ENCODE measurements around the gene UCKL1. TPM values are rescaled to one million over a fixed set of nuclear protein-coding genes. Genes with fewer than 3 reads are reported as not detected.

Gene UCKL1
- total RNA-seq (10 to 100 TPM; 40.6 to 72.3 (median 67.0) TPM), total RNA-seq (20.3 to 47.1 (median 33.6) reads per million in 29 experiments)
- total RNA-seq (2013): 26.8 TPM

- peak; percentile 77 to 93 (median 87) for DNase-seq
- no peaks in the 10 kb centered on the region for H3K36me3 Mint-ChIP-seq
- POLR2A ChIA-PET: interaction anchor here (0.6 to 1.0 kb wide), 3 partner anchors 84 to 1047 kb away, joined by 3 to 17 read pairs (median 4); partner anchors contain the start of gene TPD52L2 (in 1 of the 2)
Measured at GRCh38 chr20:63955827-63956663, at the start of gene UCKL1. TSS of gene UCKL1 (minus strand) at chr20:63956416. CDS start at chr20:63956372, 44 bp downstream.

GRCh38 chr20:64005394-64005793 lies 49.2 kb upstream of the UCKL1 start:
- POLR2A ChIA-PET: no interaction called here
- H3K4me3 Mint-ChIP-seq: peak overlapping the region in 1 of 3 donors; percentile 6

More at GRCh38 chr20:63955827-63956663, at the start of gene UCKL1:
- Mint-ChIP-seq H3K4me3 (peak within 1 kb of the TSS; percentile 75 to 82 (median 81)), H3K27ac (peak within 1 kb of the TSS; percentile 88 to 91), H3K27me3 (no peaks in the 10 kb centered on the region), H3K9me3 (no peaks in the 10 kb centered on the region), H3K4me1 (peaks cover 27 to 46% (median 32%) of the 10 kb centered on the region in 3 donors)
- 0% methylated on average over 91 of the region's 105 CpGs for WGBS (ENCODE audit: insufficient coverage)
- Histone ChIP-seq H3K27ac (ENCODE audit: low read length) (peak within 1 kb of the TSS; percentile 57), H3K27me3 (replicated peaks in 1 of 2; ENCODE audit: control insufficient read depth in 2 of 2, extremely low read depth in 1 of 2, insufficient read depth in 2 of 2, low read length in 1 of 2) (no peaks in the 10 kb centered on the region), H3K9me3 (no peaks in the 10 kb centered on the region), H3K4me1 (ENCODE audit: control insufficient read depth in 1 of 2, extremely low read depth in 1 of 2, insufficient read depth in 2 of 2, low read length in 2 of 2) (peaks cover 11 to 53% of the 10 kb centered on the region in 2 experiments), H3K4me3 (ENCODE audit: control insufficient read depth in 1 of 2, extremely low read depth in 1 of 2, low read length in 1 of 2) (peak within 1 kb of the TSS; percentile 73 to 74), H3K36me3 (ENCODE audit: control insufficient read depth in 2 of 2, extremely low read depth in 1 of 2, insufficient read depth in 1 of 2, low read length in 1 of 2) (peaks cover 2 to 10% of the 10 kb centered on the region in 2 donors)
- CTCF ChIA-PET: interaction anchor here (0.5 to 1.5 kb wide), 5 partner anchors 25 to 314 kb away, joined by 3 to 7 read pairs (median 6); partner anchors contain the start of gene PRPF6 (in 1 of the 2)
- peak; percentile 80 to 85 (median 82) for ATAC-seq (replicated peaks in 1 of 4)

GRCh38 chr20:64003960-64004725 lies 47.9 kb upstream of the UCKL1 start:
- Mint-ChIP-seq H3K4me3 (no peak overlapping the region), H3K36me3 (peaks cover 62% of the 10 kb centered on the region), H3K27ac (peak overlapping the region in 1 of 2 donors; percentile 76), H3K27me3 (no peaks in the 10 kb centered on the region), H3K9me3 (peaks cover 0 to 5% (median 0%) of the 10 kb centered on the region in 3 donors), H3K4me1 (peaks cover 17 to 54% (median 45%) of the 10 kb centered on the region in 3 donors)
- ATAC-seq (replicated peaks in 1 of 4): no peak
- Histone ChIP-seq H3K4me3 (ENCODE audit: control insufficient read depth in 1 of 2, extremely low read depth in 1 of 2, low read length in 1 of 2) (no peak overlapping the region), H3K27ac (ENCODE audit: low read length) (no peak overlapping the region), H3K4me1 (ENCODE audit: control insufficient read depth in 1 of 2, extremely low read depth in 1 of 2, insufficient read depth in 2 of 2, low read length in 2 of 2) (peaks cover 0 to 5% of the 10 kb centered on the region in 2 experiments), H3K36me3 (ENCODE audit: control insufficient read depth in 2 of 2, extremely low read depth in 1 of 2, insufficient read depth in 1 of 2, low read length in 1 of 2) (peaks cover 27 to 75% of the 10 kb centered on the region in 2 donors), H3K9me3 (no peaks in the 10 kb centered on the region), H3K27me3 (replicated peaks in 1 of 2; ENCODE audit: control insufficient read depth in 2 of 2, extremely low read depth in 1 of 2, insufficient read depth in 2 of 2, low read length in 1 of 2) (peaks cover 0 to 2% of the 10 kb centered on the region in 2 experiments)
- ChIA-PET POLR2A (no interaction called here), CTCF (interaction anchor here in 1 of 2 donors (0.6 kb wide), 1 partner anchor 466 kb away, joined by 3 read pairs; no protein-coding TSS in a partner anchor)
- DNase-seq: no peak
- 100% methylated on average over 6 of the region's 7 CpGs for WGBS (ENCODE audit: insufficient coverage)

More at GRCh38 chr20:64005394-64005793, 49.2 kb upstream of the UCKL1 start:
- Mint-ChIP-seq H3K27me3 (no peaks in the 10 kb centered on the region), H3K9me3 (peaks cover 0 to 5% (median 0%) of the 10 kb centered on the region in 3 donors), H3K4me1 (peaks cover 27 to 66% (median 57%) of the 10 kb centered on the region in 3 donors), H3K36me3 (peaks cover 63% of the 10 kb centered on the region), H3K27ac (peak overlapping the region; percentile 39 to 76)
- CTCF ChIA-PET: interaction anchor here in 1 of 2 donors (0.6 kb wide), 1 partner anchor 824 kb away, joined by 3 read pairs; no protein-coding TSS in a partner anchor
- Histone ChIP-seq H3K27ac (ENCODE audit: low read length) (no peak overlapping the region), H3K36me3 (ENCODE audit: control insufficient read depth in 2 of 2, extremely low read depth in 1 of 2, insufficient read depth in 1 of 2, low read length in 1 of 2) (peaks cover 30 to 70% of the 10 kb centered on the region in 2 donors), H3K27me3 (replicated peaks in 1 of 2; ENCODE audit: control insufficient read depth in 2 of 2, extremely low read depth in 1 of 2, insufficient read depth in 2 of 2, low read length in 1 of 2) (peaks cover 0 to 2% of the 10 kb centered on the region in 2 experiments), H3K4me1 (ENCODE audit: control insufficient read depth in 1 of 2, extremely low read depth in 1 of 2, insufficient read depth in 2 of 2, low read length in 2 of 2) (peaks cover 0 to 11% of the 10 kb centered on the region in 2 experiments), H3K9me3 (no peaks in the 10 kb centered on the region), H3K4me3 (ENCODE audit: control insufficient read depth in 1 of 2, extremely low read depth in 1 of 2, low read length in 1 of 2) (no peak overlapping the region)
- no peak for ATAC-seq (replicated peaks in 1 of 4)
- no peak for DNase-seq
- WGBS (ENCODE audit: insufficient coverage): 82% methylated on average over 3 of the region's 6 CpGs

- Mint-ChIP-seq H3K4me3 (peak overlapping the region in 2 of 3 donors; percentile 22 to 50), H3K36me3 (peaks cover 54% of the 10 kb centered on the region), H3K9me3 (no peaks in the 10 kb centered on the region), H3K27ac (peak overlapping the region in 1 of 2 donors; percentile 84), H3K27me3 (no peaks in the 10 kb centered on the region), H3K4me1 (peaks cover 11 to 35% (median 30%) of the 10 kb centered on the region in 3 donors)
- ChIA-PET CTCF (interaction anchor here in 1 of 2 donors (0.6 kb wide), 1 partner anchor 217 kb away, joined by 4 read pairs; no protein-coding TSS in a partner anchor), POLR2A (interaction anchor here in 1 of 2 donors (0.7 kb wide), 1 partner anchor 38 kb away, joined by 7 read pairs; no protein-coding TSS in a partner anchor)
- DNase-seq (no peak), ATAC-seq (replicated peaks in 1 of 4) (peak in 1 of 4 experiments; percentile 75)
- no peaks in the 10 kb centered on the region for H3K9me3 ChIP-seq
- no peak overlapping the region for H3K4me3 ChIP-seq (ENCODE audit: control insufficient read depth in 1 of 2, extremely low read depth in 1 of 2, low read length in 1 of 2)
- peaks cover 0 to 5% of the 10 kb centered on the region in 2 experiments for H3K4me1 ChIP-seq (ENCODE audit: control insufficient read depth in 1 of 2, extremely low read depth in 1 of 2, insufficient read depth in 2 of 2, low read length in 2 of 2)
- H3K27ac ChIP-seq (ENCODE audit: low read length): no peak overlapping the region
- 91% methylated on average over 9 of the region's 11 CpGs for WGBS (ENCODE audit: insufficient coverage)
- peaks cover 0 to 2% of the 10 kb centered on the region in 2 experiments for H3K27me3 ChIP-seq (replicated peaks in 1 of 2; ENCODE audit: control insufficient read depth in 2 of 2, extremely low read depth in 1 of 2, insufficient read depth in 2 of 2, low read length in 1 of 2)
- peaks cover 18 to 76% of the 10 kb centered on the region in 2 donors for H3K36me3 ChIP-seq (ENCODE audit: control insufficient read depth in 2 of 2, extremely low read depth in 1 of 2, insufficient read depth in 1 of 2, low read length in 1 of 2)
Measured at GRCh38 chr20:64001607-64002011, 45.4 kb upstream of the UCKL1 start.

GRCh38 chr20:64000906-64001305 lies 44.7 kb upstream of the UCKL1 start:
- no peaks in the 10 kb centered on the region for H3K9me3 ChIP-seq
- POLR2A ChIA-PET: interaction anchor here in 1 of 2 donors (0.7 kb wide), 1 partner anchor 1720 kb away, joined by 6 read pairs; no protein-coding TSS in a partner anchor
- no peak overlapping the region for H3K27ac ChIP-seq (ENCODE audit: low read length)
- peaks cover 18 to 81% of the 10 kb centered on the region in 2 donors for H3K36me3 ChIP-seq (ENCODE audit: control insufficient read depth in 2 of 2, extremely low read depth in 1 of 2, insufficient read depth in 1 of 2, low read length in 1 of 2)
- Mint-ChIP-seq H3K4me1 (peaks cover 11 to 32% (median 30%) of the 10 kb centered on the region in 3 donors), H3K27ac (no peak overlapping the region), H3K9me3 (no peaks in the 10 kb centered on the region), H3K4me3 (no peak overlapping the region), H3K27me3 (no peaks in the 10 kb centered on the region), H3K36me3 (peaks cover 50% of the 10 kb centered on the region)
- H3K4me3 ChIP-seq (ENCODE audit: control insufficient read depth in 1 of 2, extremely low read depth in 1 of 2, low read length in 1 of 2): no peak overlapping the region
- CTCF ChIA-PET: no interaction called here
- WGBS (ENCODE audit: insufficient coverage): over 99% methylated on average over 9 of the region's 12 CpGs
- H3K4me1 ChIP-seq (ENCODE audit: control insufficient read depth in 1 of 2, extremely low read depth in 1 of 2, insufficient read depth in 2 of 2, low read length in 2 of 2): peaks cover 0 to 5% of the 10 kb centered on the region in 2 experiments
- no peak for ATAC-seq (replicated peaks in 1 of 4)
- DNase-seq: no peak
- H3K27me3 ChIP-seq (replicated peaks in 1 of 2; ENCODE audit: control insufficient read depth in 2 of 2, extremely low read depth in 1 of 2, insufficient read depth in 2 of 2, low read length in 1 of 2): peaks cover 0 to 2% of the 10 kb centered on the region in 2 experiments
